ENCODE data around the gene CEP20.

DNA sequence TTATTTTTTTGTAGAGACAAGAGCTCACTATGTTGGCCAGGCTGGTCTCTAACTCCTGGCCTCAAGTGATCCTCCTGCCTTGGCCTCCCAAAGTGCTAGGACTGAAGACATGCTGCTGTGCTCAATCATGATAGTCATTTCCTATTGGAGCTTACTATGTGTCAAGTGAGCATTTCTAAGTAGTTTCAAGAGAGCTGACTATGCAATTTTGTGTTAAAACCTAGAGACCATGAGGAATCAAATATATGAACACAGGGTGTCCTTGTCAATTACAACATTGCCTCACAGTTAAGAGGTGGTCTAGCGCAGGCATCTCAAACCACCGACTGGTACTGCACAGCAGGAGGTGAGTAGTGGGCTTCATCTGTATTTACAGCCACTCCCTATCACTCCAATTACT lies 69.4 kb downstream of the CEP20 start:
- TF ChIP-seq, protein P1, sequence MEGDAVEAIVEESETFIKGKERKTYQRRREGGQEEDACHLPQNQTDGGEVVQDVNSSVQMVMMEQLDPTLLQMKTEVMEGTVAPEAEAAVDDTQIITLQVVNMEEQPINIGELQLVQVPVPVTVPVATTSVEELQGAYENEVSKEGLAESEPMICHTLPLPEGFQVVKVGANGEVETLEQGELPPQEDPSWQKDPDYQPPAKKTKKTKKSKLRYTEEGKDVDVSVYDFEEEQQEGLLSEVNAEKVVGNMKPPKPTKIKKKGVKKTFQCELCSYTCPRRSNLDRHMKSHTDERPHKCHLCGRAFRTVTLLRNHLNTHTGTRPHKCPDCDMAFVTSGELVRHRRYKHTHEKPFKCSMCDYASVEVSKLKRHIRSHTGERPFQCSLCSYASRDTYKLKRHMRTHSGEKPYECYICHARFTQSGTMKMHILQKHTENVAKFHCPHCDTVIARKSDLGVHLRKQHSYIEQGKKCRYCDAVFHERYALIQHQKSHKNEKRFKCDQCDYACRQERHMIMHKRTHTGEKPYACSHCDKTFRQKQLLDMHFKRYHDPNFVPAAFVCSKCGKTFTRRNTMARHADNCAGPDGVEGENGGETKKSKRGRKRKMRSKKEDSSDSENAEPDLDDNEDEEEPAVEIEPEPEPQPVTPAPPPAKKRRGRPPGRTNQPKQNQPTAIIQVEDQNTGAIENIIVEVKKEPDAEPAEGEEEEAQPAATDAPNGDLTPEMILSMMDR (IDR thresholded peaks at IDR 0.05): no peak
- TF ChIP-seq JUN (IDR thresholded peaks at IDR 0.05) (no peak), POLR2A (IDR thresholded peaks at IDR 0.05; ENCODE audit: low read length) (no peak), ZFP36 (IDR thresholded peaks at IDR 0.05; ENCODE audit: borderline replicate concordance, partially characterized antibody) (no peak), RAD21 (conservative IDR thresholded peaks at IDR 0.05 in 1 of 2, IDR thresholded peaks at IDR 0.05 in 1 of 2) (no peak), PHF8 (IDR thresholded peaks at IDR 0.05; ENCODE audit: borderline replicate concordance, low read depth) (no peak)
- TF ChIP-seq, protein P2, sequence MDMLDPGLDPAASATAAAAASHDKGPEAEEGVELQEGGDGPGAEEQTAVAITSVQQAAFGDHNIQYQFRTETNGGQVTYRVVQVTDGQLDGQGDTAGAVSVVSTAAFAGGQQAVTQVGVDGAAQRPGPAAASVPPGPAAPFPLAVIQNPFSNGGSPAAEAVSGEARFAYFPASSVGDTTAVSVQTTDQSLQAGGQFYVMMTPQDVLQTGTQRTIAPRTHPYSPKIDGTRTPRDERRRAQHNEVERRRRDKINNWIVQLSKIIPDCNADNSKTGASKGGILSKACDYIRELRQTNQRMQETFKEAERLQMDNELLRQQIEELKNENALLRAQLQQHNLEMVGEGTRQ (IDR thresholded peaks at IDR 0.05): no peak

Data from A549 (cell line).